Measurements from ENCODE around the gene UQCC2.

DNA sequence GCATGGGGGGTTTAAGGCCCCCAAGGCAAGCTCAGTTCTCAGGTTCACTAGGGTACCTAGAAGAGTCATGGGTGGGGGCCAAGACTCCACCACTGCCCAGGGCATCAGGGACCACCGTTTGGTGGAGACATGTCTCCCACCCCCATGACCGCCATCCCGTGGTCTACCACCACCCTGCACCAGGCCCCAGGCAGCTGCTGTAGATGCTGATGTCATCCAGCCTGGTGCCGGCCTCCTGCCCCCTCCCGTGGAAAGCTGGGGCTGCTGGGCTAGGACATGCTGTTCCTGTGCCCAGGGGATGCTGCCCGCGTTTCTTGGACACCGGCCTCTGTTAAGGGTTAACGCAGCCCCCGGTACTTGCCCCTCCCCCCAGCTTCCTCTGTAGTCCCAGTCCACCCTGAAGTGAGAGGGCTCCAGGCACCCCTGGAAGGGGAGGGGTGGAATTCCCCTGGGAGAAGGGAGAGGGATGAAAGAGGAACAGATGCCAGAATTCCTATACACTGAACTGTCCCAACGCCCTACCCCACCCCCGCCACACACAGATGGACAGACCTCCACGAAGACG, 34.6 kb upstream of the UQCC2 start:
- TF ChIP-seq, protein P1, sequence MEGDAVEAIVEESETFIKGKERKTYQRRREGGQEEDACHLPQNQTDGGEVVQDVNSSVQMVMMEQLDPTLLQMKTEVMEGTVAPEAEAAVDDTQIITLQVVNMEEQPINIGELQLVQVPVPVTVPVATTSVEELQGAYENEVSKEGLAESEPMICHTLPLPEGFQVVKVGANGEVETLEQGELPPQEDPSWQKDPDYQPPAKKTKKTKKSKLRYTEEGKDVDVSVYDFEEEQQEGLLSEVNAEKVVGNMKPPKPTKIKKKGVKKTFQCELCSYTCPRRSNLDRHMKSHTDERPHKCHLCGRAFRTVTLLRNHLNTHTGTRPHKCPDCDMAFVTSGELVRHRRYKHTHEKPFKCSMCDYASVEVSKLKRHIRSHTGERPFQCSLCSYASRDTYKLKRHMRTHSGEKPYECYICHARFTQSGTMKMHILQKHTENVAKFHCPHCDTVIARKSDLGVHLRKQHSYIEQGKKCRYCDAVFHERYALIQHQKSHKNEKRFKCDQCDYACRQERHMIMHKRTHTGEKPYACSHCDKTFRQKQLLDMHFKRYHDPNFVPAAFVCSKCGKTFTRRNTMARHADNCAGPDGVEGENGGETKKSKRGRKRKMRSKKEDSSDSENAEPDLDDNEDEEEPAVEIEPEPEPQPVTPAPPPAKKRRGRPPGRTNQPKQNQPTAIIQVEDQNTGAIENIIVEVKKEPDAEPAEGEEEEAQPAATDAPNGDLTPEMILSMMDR (conservative IDR thresholded peaks at IDR 0.05 in 1 of 2, IDR thresholded peaks at IDR 0.05 in 1 of 2; ENCODE audit: extremely low read depth in 1 of 2, insufficient read depth in 1 of 2, low read depth in 1 of 2, low read length in 2 of 2), result no peak
- TF ChIP-seq EZH2 (IDR thresholded peaks at IDR 0.05; ENCODE audit: borderline replicate concordance, low read length), result no peak

Data from mammary epithelial cell (primary cell).